MCF 10A (cell line): Measurements from ENCODE around the gene LCN12. TPM values are rescaled to one million over a fixed set of nuclear protein-coding genes. Genes with fewer than 3 reads are reported as not detected.
A peak's percentile ranks its signal among the peaks of the same experiment; 100 is the strongest.

ENCODE experiments used
- Bru-seq: library from RNA; stranded (reverse); fragments of 400-500 nt; gene quantifications from one replicate; lab custom pipeline; 2021; lab: Mats Ljungman, UMichigan
- BruChase-seq, 2 experiments: library from RNA; stranded (reverse); fragments of 400-500 nt; gene quantifications; one replicate each; lab custom pipeline; 2021; lab: Mats Ljungman, UMichigan
- BruUV-seq: library from RNA; stranded (reverse); fragments of 400-500 nt; replicated peaks from 2 replicates; lab custom pipeline; 2021; lab: Mats Ljungman, UMichigan
- CTCF ChIA-PET: fragments of 300-600 bp; sonication (Branson Sonifier 250); formaldehyde crosslinking; extraction: SDS; loops from one replicate; lab custom pipeline; 2021; ENCODE audit warnings: antibody characterized with exemption, inconsistent platforms; lab: Yijun Ruan, JAX
- POLR2A ChIA-PET: fragments of 300-600, 350-650 bp; sonication (Branson Sonifier 250); formaldehyde crosslinking; extraction: SDS; loops from one replicate; lab custom pipeline; 2020; ENCODE audit warnings: antibody characterized with exemption, inconsistent platforms; lab: Yijun Ruan, JAX
- DNase-seq: peaks from one replicate; pipeline ENCODE4 v3.0.0-alpha.2; 2018; ENCODE audit not compliant: unreplicated experiment
- H3K27ac Mint-ChIP-seq: one replicate; pipeline ENCODE4 v1.8.0; 2022; ENCODE audit warnings: mild to moderate bottlenecking, low read depth, mixed read lengths; ENCODE audit not compliant: unreplicated experiment
- H3K27me3 Mint-ChIP-seq: one replicate; pipeline ENCODE4 v1.8.0; 2022; ENCODE audit warnings: mixed read lengths; ENCODE audit not compliant: insufficient read depth, unreplicated experiment
- H3K36me3 Mint-ChIP-seq: one replicate; pipeline ENCODE4 v1.8.0; 2022; ENCODE audit warnings: mild to moderate bottlenecking, moderate library complexity, mixed read lengths; ENCODE audit not compliant: insufficient read depth, unreplicated experiment
- H3K4me1 Mint-ChIP-seq: one replicate; pipeline ENCODE4 v1.8.0; 2022; ENCODE audit warnings: mixed read lengths; ENCODE audit not compliant: insufficient read depth, unreplicated experiment
- H3K4me3 Mint-ChIP-seq: one replicate; pipeline ENCODE4 v1.8.0; 2022; ENCODE audit warnings: mild to moderate bottlenecking, moderate library complexity, mixed read lengths; ENCODE audit not compliant: unreplicated experiment
- H3K9me3 Mint-ChIP-seq: one replicate; pipeline ENCODE4 v1.8.0; 2022; ENCODE audit warnings: mixed read lengths; ENCODE audit not compliant: unreplicated experiment
- intact Hi-C: fragments of 100-400 bp; cut with micrococcal nuclease; formaldehyde crosslinking; loops from 2 replicates; pipeline ENCODE4 v1.14.1; 2022
- long read RNA-seq: library from polyadenylated mRNA; stranded (forward); transcript quantifications from one replicate; pipeline ENCODE4 v2.0.0, GENCODE V29; 2022
- total RNA-seq: library from RNA; stranded (reverse); gene quantifications from 2 replicates; pipeline ENCODE4 v1.2.3, GENCODE V29; 2022
- TF ChIP-seq, protein P1 (sequence below): fragments of 200-600 bp; IDR thresholded peaks from one replicate; pipeline ENCODE4 v1.8.0; 2022; ENCODE audit warnings: antibody characterized with exemption, mild to moderate bottlenecking; ENCODE audit not compliant: unreplicated experiment

The LCN12 gene
- 0.86 and 1.2 TPM in 2 replicates for total RNA-seq
- percentile 20 among the genes with signal in this experiment for Bru-seq, nascent RNA
- percentile 24 among the genes with signal in this experiment for BruChase-seq, experiment 1, labeled RNA remaining after a 6-hour chase
- percentile 22 among the genes with signal in this experiment for BruChase-seq, experiment 2, labeled RNA remaining after a 2-hour chase
- long read RNA-seq, result 0 reads

DNA sequence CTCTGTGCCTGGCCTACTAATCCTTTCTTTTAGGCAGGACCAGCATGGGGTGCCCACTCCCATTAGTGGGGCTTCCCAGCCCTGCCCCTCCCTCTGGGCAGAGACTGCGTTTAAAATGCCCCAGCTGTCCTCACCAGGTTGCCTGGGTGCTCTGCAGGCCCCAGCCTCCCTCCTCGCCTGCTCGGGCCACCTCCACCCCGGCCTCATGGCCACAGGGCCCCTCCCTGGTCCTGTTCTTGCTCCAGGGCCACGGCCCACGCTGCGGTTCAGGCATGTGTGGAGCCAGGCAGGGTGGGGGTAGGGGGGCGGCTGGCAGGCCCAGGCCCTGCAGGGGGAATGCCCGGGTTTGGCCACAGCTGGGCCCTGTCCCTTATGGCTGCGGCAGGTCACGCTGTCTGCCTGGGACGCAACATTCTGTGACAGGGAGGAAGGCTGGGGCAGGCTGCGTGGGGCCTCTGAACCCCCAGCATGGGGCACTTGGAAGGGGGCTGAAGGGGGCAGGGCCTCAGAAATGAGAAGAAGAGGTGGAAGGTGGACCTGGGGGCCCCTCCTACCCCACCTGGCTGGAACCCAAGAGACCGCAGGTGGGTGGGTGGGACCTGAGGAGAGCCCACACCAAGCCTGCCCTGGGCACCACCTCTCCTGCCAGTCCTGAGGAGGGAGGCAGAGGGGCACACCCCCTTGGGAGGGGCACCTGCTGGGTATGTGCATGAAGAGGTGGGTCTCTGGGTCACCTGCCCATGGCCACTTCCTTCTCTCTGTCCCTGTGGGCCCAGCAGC is at the start of gene LCN12:
Gene LCN12, plus strand, starts transcription at position 733 of the 780 bp plus-strand sequence. CDS start 55 bp downstream, outside the sequence.
- BruUV-seq, result no TSS peak
- Mint-ChIP-seq H3K4me1 (no peaks in the 10 kb centered on the region), H3K27ac (no peak within 1 kb of the TSS), H3K4me3 (no peak within 1 kb of the TSS), H3K36me3 (no peaks in the 10 kb centered on the region), H3K9me3 (peaks cover 6% of the 10 kb centered on the region), H3K27me3 (no peaks in the 10 kb centered on the region)
- intact Hi-C loops, result no loop called here
- ChIA-PET CTCF (interaction anchor here (0.6 kb wide), 2 partner anchors 158 to 433 kb away, joined by 3 to 6 read pairs; no protein-coding TSS in a partner anchor), POLR2A (no interaction called here)
- no peak for DNase-seq
- TF ChIP-seq, protein P1, sequence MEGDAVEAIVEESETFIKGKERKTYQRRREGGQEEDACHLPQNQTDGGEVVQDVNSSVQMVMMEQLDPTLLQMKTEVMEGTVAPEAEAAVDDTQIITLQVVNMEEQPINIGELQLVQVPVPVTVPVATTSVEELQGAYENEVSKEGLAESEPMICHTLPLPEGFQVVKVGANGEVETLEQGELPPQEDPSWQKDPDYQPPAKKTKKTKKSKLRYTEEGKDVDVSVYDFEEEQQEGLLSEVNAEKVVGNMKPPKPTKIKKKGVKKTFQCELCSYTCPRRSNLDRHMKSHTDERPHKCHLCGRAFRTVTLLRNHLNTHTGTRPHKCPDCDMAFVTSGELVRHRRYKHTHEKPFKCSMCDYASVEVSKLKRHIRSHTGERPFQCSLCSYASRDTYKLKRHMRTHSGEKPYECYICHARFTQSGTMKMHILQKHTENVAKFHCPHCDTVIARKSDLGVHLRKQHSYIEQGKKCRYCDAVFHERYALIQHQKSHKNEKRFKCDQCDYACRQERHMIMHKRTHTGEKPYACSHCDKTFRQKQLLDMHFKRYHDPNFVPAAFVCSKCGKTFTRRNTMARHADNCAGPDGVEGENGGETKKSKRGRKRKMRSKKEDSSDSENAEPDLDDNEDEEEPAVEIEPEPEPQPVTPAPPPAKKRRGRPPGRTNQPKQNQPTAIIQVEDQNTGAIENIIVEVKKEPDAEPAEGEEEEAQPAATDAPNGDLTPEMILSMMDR, result no peak

- Mint-ChIP-seq H3K27ac (peak overlapping the region; percentile 87), H3K4me3 (no peak overlapping the region), H3K27me3 (no peaks in the 10 kb centered on the region), H3K9me3 (no peaks in the 10 kb centered on the region), H3K36me3 (peaks cover 62% of the 10 kb centered on the region), H3K4me1 (peaks cover 19% of the 10 kb centered on the region)
- TF ChIP-seq, protein P1, result no peak
- no TSS peak for BruUV-seq
- CTCF ChIA-PET, result interaction anchor here (1.9 kb wide), 1 partner anchor 15 kb away, joined by 6 read pairs; no protein-coding TSS in a partner anchor
- POLR2A ChIA-PET, result interaction anchor here (1.0 to 3.2 kb wide), 4 partner anchors 16 to 125 kb away, joined by 3 to 28 read pairs (median 4); partner anchors contain the start of genes RABL6 and TRAF2
- DNase-seq, result no peak
- intact Hi-C loops, result no loop called here
Measured at GRCh38 chr9:136903041-136903554, 49.0 kb upstream of the LCN12 start.

GRCh38 chr9:136906266-136906665 is 45.8 kb upstream of the LCN12 start:
- Mint-ChIP-seq H3K27me3 (no peaks in the 10 kb centered on the region), H3K4me1 (peaks cover 9% of the 10 kb centered on the region), H3K36me3 (peaks cover 52% of the 10 kb centered on the region), H3K9me3 (no peaks in the 10 kb centered on the region), H3K4me3 (no peak overlapping the region), H3K27ac (no peak overlapping the region)
- ChIA-PET CTCF (no interaction called here), POLR2A (no interaction called here)
- TF ChIP-seq, protein P1, result no peak
- DNase-seq, result no peak
- intact Hi-C loops, result no loop called here
- no TSS peak for BruUV-seq
